ENCODE measurements around the gene ARHGEF2. TPM values are rescaled to one million over a fixed set of nuclear protein-coding genes. Genes with fewer than 3 reads are reported as not detected.

The ARHGEF2 gene
- total and polyA plus RNA-seq, 2 of the 13 experiments (the other 11 are each of a cell fraction or from before 2014, with no cell fraction given), result 16.1 to 32.1 TPM

DNA sequence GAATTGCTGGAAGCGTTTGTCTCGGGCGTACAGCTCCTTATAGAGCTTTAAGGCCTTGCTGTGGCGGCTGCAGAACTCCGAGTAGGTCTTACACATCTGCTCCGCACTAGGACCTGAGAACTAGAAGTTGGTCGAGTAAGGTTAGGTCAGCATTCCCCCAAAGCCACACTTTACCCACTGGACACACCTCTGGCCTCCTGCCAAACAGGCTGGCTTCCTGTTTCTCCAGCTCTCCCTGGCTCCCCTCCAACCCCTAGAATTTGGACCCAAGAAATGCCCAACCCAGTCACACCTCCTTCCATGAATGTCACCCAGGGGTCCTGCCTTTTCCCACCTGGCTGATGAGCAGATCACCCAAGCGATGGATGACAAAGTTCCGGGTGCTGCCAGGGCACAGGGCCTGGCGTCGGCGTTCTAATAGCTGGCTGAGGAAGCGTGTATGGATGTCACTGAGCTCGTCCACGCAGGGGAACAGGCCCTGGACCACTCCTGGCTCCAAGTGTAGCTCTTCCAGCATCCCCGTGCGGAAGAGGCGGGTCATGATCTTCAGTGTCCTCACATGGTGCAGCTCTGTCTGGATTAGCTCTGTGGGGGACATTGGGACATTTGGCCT lies 15.6 kb downstream of the ARHGEF2 start:
- no peaks in the 10 kb centered on the region; the same call in 1 of the 2 replicates for H4K20me1 ChIP-seq (ENCODE audit: insufficient read depth, low read length)
- H3K36me3 ChIP-seq (replicated peaks in 1 of 2; ENCODE audit: control insufficient read depth in 1 of 2, insufficient read depth in 2 of 2, low read length in 2 of 2), result peaks cover 38 to 71% of the 10 kb centered on the region in 2 experiments
- no peak overlapping the region for H2AFZ ChIP-seq (ENCODE audit: low read length)
- H3K27me3 ChIP-seq (ENCODE audit: control insufficient read depth in 1 of 2, insufficient read depth in 2 of 2, low read length in 2 of 2), result no peaks in the 10 kb centered on the region
- intact Hi-C loops (cut with micrococcal nuclease; ENCODE audit: unreplicated experiment) (no loop called here), in situ Hi-C loops (cut with HindIII; ENCODE audit: extremely low pct_ligation_motif_present, low pct_unique_long_range_greater_than_20kb) (no loop called here)
- BruUV-seq (replicated peaks), result no TSS peak
- ChIA-PET POLR2A (interaction anchor here (2.9 kb wide), 1 partner anchor 18 kb away, joined by 17 read pairs; no protein-coding TSS in a partner anchor), CTCF (ENCODE audit: low intra/inter-chr PET ratio, low total read pairs) (no interaction called here)
- H3K4me2 ChIP-seq (ENCODE audit: low read depth, low read length), result no peak overlapping the region
- no peak overlapping the region for H3K9ac ChIP-seq (ENCODE audit: insufficient read depth, low read depth, low read length)
- peaks cover 19% of the 10 kb centered on the region for H3K4me1 ChIP-seq (ENCODE audit: insufficient read depth, low read length)
- H3K79me2 ChIP-seq (ENCODE audit: insufficient read depth, low read length), result no peaks in the 10 kb centered on the region
- TF ChIP-seq EP300 (IDR thresholded peaks at IDR 0.05; ENCODE audit: low read depth in 2 of 2, low read length in 2 of 2), result no peak
- TF ChIP-seq EP300 (CRISPR knock-in tag; IDR thresholded peaks at IDR 0.05; ENCODE audit: borderline replicate concordance), result no peak
- no peak for TF ChIP-seq MATR3 (CRISPR knock-in tag; IDR thresholded peaks at IDR 0.05)
- no peak for TF ChIP-seq MTF2 (CRISPR knock-in tag; IDR thresholded peaks at IDR 0.05; ENCODE audit: borderline replicate concordance)
- no peak for TF ChIP-seq ELF1 (CRISPR knock-in tag; IDR thresholded peaks at IDR 0.05)
- no peak for TF ChIP-seq ZNF432 (CRISPR knock-in tag; IDR thresholded peaks at IDR 0.05; ENCODE audit: borderline replicate concordance)
- TF ChIP-seq ZNF333 (CRISPR knock-in tag; IDR thresholded peaks at IDR 0.05; ENCODE audit: borderline replicate concordance), result no peak
- no peak for TF ChIP-seq HMG20A (CRISPR knock-in tag; IDR thresholded peaks at IDR 0.05; ENCODE audit: borderline replicate concordance)
- no peak for TF ChIP-seq IKZF1 (IDR thresholded peaks at IDR 0.05)
- H3K27ac ChIP-seq (ENCODE audit: extremely low read length, insufficient read depth, low read length), result no peak overlapping the region
- DNase-seq (ENCODE audit: low spot score), result no peak
- no peak for FAIRE-seq
- ATAC-seq, result no peak
- H3K9me3 ChIP-seq (ENCODE audit: low read length), result no peaks in the 10 kb centered on the region
- H3K4me3 ChIP-seq (replicated peaks in 1 of 3; ENCODE audit: insufficient read depth in 1 of 3, low read depth in 2 of 3, low read length in 3 of 3), result no peak overlapping the region
- WGBS (ENCODE audit: low lambda C conversion rate), result 100% methylated on average over 8 of the region's 18 CpGs

DNA sequence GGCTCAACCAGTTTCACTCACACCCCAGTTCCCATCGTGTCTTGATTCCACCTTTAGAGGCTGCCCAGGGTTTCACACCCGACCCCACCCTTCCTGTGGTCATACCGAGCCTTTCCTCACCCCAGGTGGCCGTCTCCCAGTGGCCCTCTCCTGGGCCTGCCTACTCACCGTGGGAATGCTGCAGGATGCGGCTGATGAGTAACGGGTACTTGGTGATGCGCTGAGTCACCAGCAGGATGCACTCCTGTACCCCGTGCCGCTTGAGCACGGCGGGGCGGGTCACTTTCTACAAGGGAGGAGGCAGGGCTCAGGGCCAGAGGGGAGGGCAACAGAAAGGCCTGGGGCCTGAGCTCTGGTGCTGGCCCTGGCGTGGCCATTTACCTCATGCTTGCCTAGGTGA lies 16.4 kb downstream of the ARHGEF2 start:
- no peaks in the 10 kb centered on the region for H3K9me3 ChIP-seq (ENCODE audit: low read length)
- no peaks in the 10 kb centered on the region for H3K27me3 ChIP-seq (ENCODE audit: control insufficient read depth in 1 of 2, insufficient read depth in 2 of 2, low read length in 2 of 2)
- H3K27ac ChIP-seq (ENCODE audit: extremely low read length, insufficient read depth, low read length), result no peak overlapping the region
- H3K9ac ChIP-seq (ENCODE audit: insufficient read depth, low read depth, low read length), result no peak overlapping the region
- BruUV-seq (replicated peaks), result no TSS peak
- no peak for FAIRE-seq
- CTCF ChIA-PET (ENCODE audit: low intra/inter-chr PET ratio, low total read pairs), result no interaction called here
- H3K4me1 ChIP-seq (ENCODE audit: insufficient read depth, low read length), result peaks cover 12% of the 10 kb centered on the region
- DNase-seq (ENCODE audit: low spot score), result no peak
- peaks cover 38 to 78% of the 10 kb centered on the region in 2 experiments for H3K36me3 ChIP-seq (replicated peaks in 1 of 2; ENCODE audit: control insufficient read depth in 1 of 2, insufficient read depth in 2 of 2, low read length in 2 of 2)
- no peak overlapping the region for H3K4me2 ChIP-seq (ENCODE audit: low read depth, low read length)
- intact Hi-C loops (cut with micrococcal nuclease; ENCODE audit: unreplicated experiment), result no loop called here
- POLR2A ChIA-PET, result interaction anchor here (2.9 kb wide), 1 partner anchor 17 kb away, joined by 17 read pairs; no protein-coding TSS in a partner anchor
- peak; percentile 31; the same call in 2 of the 3 replicates for ATAC-seq
- in situ Hi-C loops (cut with HindIII; ENCODE audit: extremely low pct_ligation_motif_present, low pct_unique_long_range_greater_than_20kb), result no loop called here
- H3K4me3 ChIP-seq (replicated peaks in 1 of 3; ENCODE audit: insufficient read depth in 1 of 3, low read depth in 2 of 3, low read length in 3 of 3), result no peak overlapping the region
- WGBS (ENCODE audit: low lambda C conversion rate), result 82% methylated on average over 14 of the region's 14 CpGs
- no peaks in the 10 kb centered on the region for H3K79me2 ChIP-seq (ENCODE audit: insufficient read depth, low read length)
- no peaks in the 10 kb centered on the region; the same call in 1 of the 2 replicates for H4K20me1 ChIP-seq (ENCODE audit: insufficient read depth, low read length)
- no peak overlapping the region for H2AFZ ChIP-seq (ENCODE audit: low read length)
- TF ChIP-seq GATAD2A (CRISPR knock-in tag; IDR thresholded peaks at IDR 0.05), result no peak
- TF ChIP-seq, protein P1, sequence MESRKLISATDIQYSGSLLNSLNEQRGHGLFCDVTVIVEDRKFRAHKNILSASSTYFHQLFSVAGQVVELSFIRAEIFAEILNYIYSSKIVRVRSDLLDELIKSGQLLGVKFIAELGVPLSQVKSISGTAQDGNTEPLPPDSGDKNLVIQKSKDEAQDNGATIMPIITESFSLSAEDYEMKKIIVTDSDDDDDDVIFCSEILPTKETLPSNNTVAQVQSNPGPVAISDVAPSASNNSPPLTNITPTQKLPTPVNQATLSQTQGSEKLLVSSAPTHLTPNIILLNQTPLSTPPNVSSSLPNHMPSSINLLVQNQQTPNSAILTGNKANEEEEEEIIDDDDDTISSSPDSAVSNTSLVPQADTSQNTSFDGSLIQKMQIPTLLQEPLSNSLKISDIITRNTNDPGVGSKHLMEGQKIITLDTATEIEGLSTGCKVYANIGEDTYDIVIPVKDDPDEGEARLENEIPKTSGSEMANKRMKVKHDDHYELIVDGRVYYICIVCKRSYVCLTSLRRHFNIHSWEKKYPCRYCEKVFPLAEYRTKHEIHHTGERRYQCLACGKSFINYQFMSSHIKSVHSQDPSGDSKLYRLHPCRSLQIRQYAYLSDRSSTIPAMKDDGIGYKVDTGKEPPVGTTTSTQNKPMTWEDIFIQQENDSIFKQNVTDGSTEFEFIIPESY (CRISPR knock-in tag; IDR thresholded peaks at IDR 0.05), result peak; percentile 84
- TF ChIP-seq ZNF550 (CRISPR knock-in tag; IDR thresholded peaks at IDR 0.05; ENCODE audit: borderline replicate concordance), result no peak
- TF ChIP-seq MTF1 (CRISPR knock-in tag; IDR thresholded peaks at IDR 0.05), result no peak
- peak; percentile 82 for TF ChIP-seq ZBTB38 (CRISPR knock-in tag; IDR thresholded peaks at IDR 0.05)
- TF ChIP-seq MAFK (conservative IDR thresholded peaks at IDR 0.05 in 1 of 2, IDR thresholded peaks at IDR 0.05 in 1 of 2; ENCODE audit: low read length in 2 of 2), result no peak
- TF ChIP-seq ZNF567 (CRISPR knock-in tag; IDR thresholded peaks at IDR 0.05; ENCODE audit: borderline replicate concordance), result no peak
- TF ChIP-seq, protein P2, sequence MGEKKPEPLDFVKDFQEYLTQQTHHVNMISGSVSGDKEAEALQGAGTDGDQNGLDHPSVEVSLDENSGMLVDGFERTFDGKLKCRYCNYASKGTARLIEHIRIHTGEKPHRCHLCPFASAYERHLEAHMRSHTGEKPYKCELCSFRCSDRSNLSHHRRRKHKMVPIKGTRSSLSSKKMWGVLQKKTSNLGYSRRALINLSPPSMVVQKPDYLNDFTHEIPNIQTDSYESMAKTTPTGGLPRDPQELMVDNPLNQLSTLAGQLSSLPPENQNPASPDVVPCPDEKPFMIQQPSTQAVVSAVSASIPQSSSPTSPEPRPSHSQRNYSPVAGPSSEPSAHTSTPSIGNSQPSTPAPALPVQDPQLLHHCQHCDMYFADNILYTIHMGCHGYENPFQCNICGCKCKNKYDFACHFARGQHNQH (CRISPR knock-in tag; IDR thresholded peaks at IDR 0.05), result no peak

All from HepG2 (cell line).